ENCODE results near the gene HLA-DOB.

DNA sequence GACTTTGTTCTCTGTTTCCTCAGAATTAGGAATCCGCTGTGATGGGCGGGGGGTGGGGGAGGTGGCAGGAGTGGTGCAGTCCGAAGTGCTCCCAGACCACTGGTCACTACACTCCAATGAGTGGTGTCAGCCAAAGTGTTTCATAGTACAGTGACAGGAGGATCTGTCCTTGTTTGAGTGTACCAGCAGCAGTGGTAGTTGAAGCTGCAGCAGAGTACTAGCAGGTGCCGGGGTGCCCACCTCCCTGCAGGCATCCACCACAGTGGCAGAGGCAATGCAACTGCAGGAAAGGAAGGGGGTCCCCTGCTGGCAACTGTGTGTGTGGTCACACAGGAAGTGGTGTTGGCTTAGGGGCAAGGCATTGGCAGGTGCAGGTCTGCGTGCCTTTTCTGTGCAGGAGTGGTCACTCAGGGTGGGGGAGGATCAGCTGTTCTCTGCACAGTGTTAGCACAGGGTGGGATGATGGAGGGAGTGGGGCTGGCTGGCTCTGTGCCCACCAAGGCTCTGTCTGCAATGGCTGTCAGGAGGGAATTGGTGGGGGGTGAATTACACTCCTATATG, 9.7 kb downstream of the HLA-DOB start:
- TF ChIP-seq, protein P1, sequence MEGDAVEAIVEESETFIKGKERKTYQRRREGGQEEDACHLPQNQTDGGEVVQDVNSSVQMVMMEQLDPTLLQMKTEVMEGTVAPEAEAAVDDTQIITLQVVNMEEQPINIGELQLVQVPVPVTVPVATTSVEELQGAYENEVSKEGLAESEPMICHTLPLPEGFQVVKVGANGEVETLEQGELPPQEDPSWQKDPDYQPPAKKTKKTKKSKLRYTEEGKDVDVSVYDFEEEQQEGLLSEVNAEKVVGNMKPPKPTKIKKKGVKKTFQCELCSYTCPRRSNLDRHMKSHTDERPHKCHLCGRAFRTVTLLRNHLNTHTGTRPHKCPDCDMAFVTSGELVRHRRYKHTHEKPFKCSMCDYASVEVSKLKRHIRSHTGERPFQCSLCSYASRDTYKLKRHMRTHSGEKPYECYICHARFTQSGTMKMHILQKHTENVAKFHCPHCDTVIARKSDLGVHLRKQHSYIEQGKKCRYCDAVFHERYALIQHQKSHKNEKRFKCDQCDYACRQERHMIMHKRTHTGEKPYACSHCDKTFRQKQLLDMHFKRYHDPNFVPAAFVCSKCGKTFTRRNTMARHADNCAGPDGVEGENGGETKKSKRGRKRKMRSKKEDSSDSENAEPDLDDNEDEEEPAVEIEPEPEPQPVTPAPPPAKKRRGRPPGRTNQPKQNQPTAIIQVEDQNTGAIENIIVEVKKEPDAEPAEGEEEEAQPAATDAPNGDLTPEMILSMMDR (IDR thresholded peaks at IDR 0.05) = no peak
- TF ChIP-seq POLR2A (IDR thresholded peaks at IDR 0.05) = no peak

Measured in upper lobe of left lung (tissue), 4 donors.